K562 (cell line): ENCODE data around the gene PCSK2. TPM values are rescaled to one million over a fixed set of nuclear protein-coding genes. Genes with fewer than 3 reads are reported as not detected.
A peak's percentile ranks its signal among the peaks of the same experiment; 100 is the strongest.

Source experiments
- ATAC-seq: fragments of 200-7000 bp; cut with Tn5 transposase; 3 replicates; pipeline ENCODE4 v1.9.1; 2020; ENCODE audit warnings: moderate library complexity
- BruUV-seq: library from RNA; stranded (reverse); fragments of 400-500 nt; replicated peaks from 2 replicates; lab custom pipeline; 2021; lab: Mats Ljungman, UMichigan
- CTCF ChIA-PET: fragments of 300-600 bp; formaldehyde crosslinking; extraction: SDS; loops from one replicate; lab custom pipeline; 2021; ENCODE audit warnings: low intra/inter-chr PET ratio; lab: Yijun Ruan, JAX
- POLR2A ChIA-PET: fragments of 300-600, 350-650 bp; sonication (Branson Sonifier 250); formaldehyde crosslinking; extraction: SDS; loops from one replicate; lab custom pipeline; 2021; ENCODE audit warnings: antibody characterized with exemption, inconsistent platforms; lab: Yijun Ruan, JAX
- DNase-seq, 4 experiments: peaks; one replicate each; pipeline versions ENCODE4 v3.0.0 to v3.0.0-alpha.2; 2011 to 2018; ENCODE audit warnings: low spot score in 3 of 4, mixed read lengths in 3 of 4; ENCODE audit errors: extremely low read depth in 1 of 4
- FAIRE-seq: peaks from 2 replicates; lab custom pipeline; 2011; peaks lifted over from hg19 to GRCh38; lab: Jason Lieb, UNC
- H2AFZ ChIP-seq: 2 replicates; pipeline ENCODE4 v1.6.0; 2011; ENCODE audit warnings: low read depth, low read length, control low read depth, inconsistent platforms
- H3K27ac ChIP-seq: fragments of 200-600 bp; 3 replicates; pipeline ENCODE4 v1.8.0; 2011; ENCODE audit warnings: low read depth, mild to moderate bottlenecking, control low read depth, inconsistent platforms, low read length, moderate library complexity, mixed read lengths; ENCODE audit errors: extremely low read depth
- H3K27me3 ChIP-seq, 2 experiments: fragments of 300-600 bp in 1 of 2; 2 replicates in 1 of 2; 3 replicates in 1 of 2; pipeline versions ENCODE4 v1.6.0 to v1.8.0; 2011; ENCODE audit warnings: inconsistent platforms in 2 of 2, low read length in 2 of 2, mild to moderate bottlenecking in 1 of 2, mixed read lengths in 1 of 2, moderate library complexity in 1 of 2; ENCODE audit not compliant: control insufficient read depth in 2 of 2, insufficient read depth in 2 of 2
- H3K36me3 ChIP-seq: fragments of 300-600 bp; 3 replicates; pipeline ENCODE4 v1.8.0; 2011; ENCODE audit warnings: mild to moderate bottlenecking, low read length, inconsistent platforms; ENCODE audit not compliant: control insufficient read depth, insufficient read depth
- H3K4me1 ChIP-seq, 2 experiments: fragments of 200-600 bp in 1 of 2; replicated peaks in 1 of 2; 2 replicates in 1 of 2; 3 replicates in 1 of 2; pipeline versions ENCODE4 v1.5.1 to v1.8.0; 2011; ENCODE audit warnings: inconsistent platforms in 2 of 2, low read length in 2 of 2, mild to moderate bottlenecking in 1 of 2, mixed read lengths in 1 of 2, moderate library complexity in 1 of 2; ENCODE audit not compliant: control insufficient read depth in 2 of 2, insufficient read depth in 2 of 2
- H3K4me2 ChIP-seq: 2 replicates; pipeline ENCODE4 v1.6.1; 2011; ENCODE audit warnings: low read length, control low read depth, inconsistent platforms, mixed read lengths; ENCODE audit not compliant: insufficient read depth
- H3K4me3 ChIP-seq: fragments of 200-600 bp; sonication (generic), shearing (Covaris generic); 2 replicates; pipeline ENCODE4 v1.5.1; 2016; ENCODE audit warnings: control low read depth, inconsistent platforms
- H3K79me2 ChIP-seq: fragments of 200-600 bp; 3 replicates; pipeline ENCODE4 v1.8.0; 2011; ENCODE audit warnings: low read length, inconsistent platforms; ENCODE audit not compliant: control insufficient read depth, insufficient read depth
- H3K9ac ChIP-seq, 2 experiments: 2 replicates each; pipeline versions ENCODE4 v1.6.0 to v1.6.1; 2011; ENCODE audit warnings: low read depth in 2 of 2, low read length in 2 of 2, control low read depth in 1 of 2, inconsistent platforms in 1 of 2, mild to moderate bottlenecking in 1 of 2, mixed read lengths in 1 of 2; ENCODE audit not compliant: insufficient read depth in 1 of 2
- H3K9me1 ChIP-seq: one replicate; pipeline ENCODE4 v1.6.0; 2011; ENCODE audit warnings: inconsistent platforms, mild to moderate bottlenecking, low read length, moderate library complexity; ENCODE audit not compliant: control insufficient read depth, insufficient read depth
- H3K9me3 ChIP-seq: replicated peaks from 2 replicates; pipeline ENCODE4 v1.5.1; 2011; ENCODE audit warnings: low read depth, low read length, inconsistent platforms; ENCODE audit not compliant: control insufficient read depth, insufficient read depth
- H4K20me1 ChIP-seq: replicated peaks from 2 replicates; pipeline ENCODE4 v1.6.1; 2011; ENCODE audit warnings: low read length, inconsistent platforms, mixed read lengths; ENCODE audit not compliant: control insufficient read depth, insufficient read depth
- NRF1 ChIP-seq, 2 experiments: fragments of 450-650 bp; IDR thresholded peaks in 1 of 2; conservative IDR thresholded peaks in 1 of 2; 2 replicates each; pipeline ENCODE4 v1.6.1; 2014; ENCODE audit warnings: mild to moderate bottlenecking in 2 of 2
- ZBTB5 ChIP-seq: fragments of 450-650 bp; IDR thresholded peaks from 2 replicates; pipeline ENCODE4 v1.6.1; 2017; ENCODE audit warnings: antibody characterized with exemption
- WGBS: fragments of 100-300 bp; shearing (Covaris generic); methylation state at CpG from one replicate; pipeline ENCODE4 v1.1.6; 2016; ENCODE audit warnings: low coverage, mixed read lengths; ENCODE audit not compliant: insufficient coverage; ENCODE audit errors: missing lambda C conversion rate; 5-methylcytosine and 5-hydroxymethylcytosine counted together
- in situ Hi-C: fragments of 300-500 bp; cut with MboI; formaldehyde crosslinking; loops from 4 replicates; pipeline ENCODE4 v1.15.0; 2018; ENCODE audit warnings: inconsistent platforms, mixed read lengths
- intact Hi-C: fragments of 100-400 bp; cut with micrococcal nuclease; formaldehyde crosslinking; loops from 2 replicates; pipeline ENCODE4 v1.14.2; 2022
- polyA plus RNA-seq, 8 experiments: library from polyadenylated mRNA; depleted of rRNA in 4 of 8; stranded (reverse) in 5 of 8; unstranded in 3 of 8; fragments of >200 nt; fragmentation: Nextera tagmentation in 2 of 8; fragmentation: Illumina TruSeq in 1 of 8; extraction: Ambion mirVana in 2 of 8; extraction: Trizol in 1 of 8; gene quantifications; 2 replicates each; pipeline versions ENCODE4 v1.2.1 to v1.2.3, GENCODE V29; 2011 to 2014; ENCODE audit warnings: inconsistent platforms in 1 of 8, missing spikeins in 1 of 8
- total RNA-seq, 7 experiments: library from RNA; depleted of rRNA in 6 of 7; stranded (reverse); fragments of >200 nt in 6 of 7; fragmentation: Illumina TruSeq in 2 of 7; extraction: Trizol in 2 of 7; gene quantifications; 2 replicates each; pipeline versions ENCODE4 v1.2.1 to v1.2.3, GENCODE V29; 2011 to 2021; ENCODE audit warnings: low replicate concordance in 1 of 7
- TF ChIP-seq, protein P1 (sequence below): fragments of 250-450 bp; sonication (Bioruptor Pico); IDR thresholded peaks from 2 replicates; pipeline ENCODE4 v1.8.0; 2021; ENCODE audit warnings: moderate library complexity, mild to moderate bottlenecking, inconsistent platforms

PCSK2 gene
- total and polyA plus RNA-seq, 9 of the 15 experiments (the other 6 are each of a cell fraction or from before 2014, with no cell fraction given): 0.04 to 0.07 (median 0.05) TPM; not detected in 6

- Histone ChIP-seq H3K9ac (no peak overlapping the region), H2AFZ (no peak overlapping the region), H3K9me1 (no peaks in the 10 kb centered on the region), H3K36me3 (no peaks in the 10 kb centered on the region), H3K79me2 (no peaks in the 10 kb centered on the region), H3K4me2 (no peak overlapping the region), H3K4me1 (peaks cover 0 to 4% of the 10 kb centered on the region in 2 experiments; a peak in 2 of 5 replicates), H3K9me3 (no peaks in the 10 kb centered on the region), H3K4me3 (no peak overlapping the region), H3K27ac (no peak overlapping the region), H4K20me1 (no peaks in the 10 kb centered on the region), H3K27me3 (peaks cover 0 to 15% of the 10 kb centered on the region in 2 experiments; a peak in 3 of 5 replicates)
- no TSS peak for BruUV-seq
- intact Hi-C loops (no loop called here), in situ Hi-C loops (no loop called here)
- TF ChIP-seq, protein P1, sequence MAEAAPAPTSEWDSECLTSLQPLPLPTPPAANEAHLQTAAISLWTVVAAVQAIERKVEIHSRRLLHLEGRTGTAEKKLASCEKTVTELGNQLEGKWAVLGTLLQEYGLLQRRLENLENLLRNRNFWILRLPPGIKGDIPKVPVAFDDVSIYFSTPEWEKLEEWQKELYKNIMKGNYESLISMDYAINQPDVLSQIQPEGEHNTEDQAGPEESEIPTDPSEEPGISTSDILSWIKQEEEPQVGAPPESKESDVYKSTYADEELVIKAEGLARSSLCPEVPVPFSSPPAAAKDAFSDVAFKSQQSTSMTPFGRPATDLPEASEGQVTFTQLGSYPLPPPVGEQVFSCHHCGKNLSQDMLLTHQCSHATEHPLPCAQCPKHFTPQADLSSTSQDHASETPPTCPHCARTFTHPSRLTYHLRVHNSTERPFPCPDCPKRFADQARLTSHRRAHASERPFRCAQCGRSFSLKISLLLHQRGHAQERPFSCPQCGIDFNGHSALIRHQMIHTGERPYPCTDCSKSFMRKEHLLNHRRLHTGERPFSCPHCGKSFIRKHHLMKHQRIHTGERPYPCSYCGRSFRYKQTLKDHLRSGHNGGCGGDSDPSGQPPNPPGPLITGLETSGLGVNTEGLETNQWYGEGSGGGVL (CRISPR knock-in tag): no peak
- TF ChIP-seq ZBTB5: no peak
- 0 out of 4 replicates have a peak, but pooled peaks of 1 of the 2 experiments have one; percentile 11 for TF ChIP-seq NRF1 (conservative IDR thresholded peaks at IDR 0.05 in 1 of 2, IDR thresholded peaks at IDR 0.05 in 1 of 2)
- ChIA-PET CTCF (no interaction called here), POLR2A (no interaction called here)
- DNase-seq: peak in 2 of 4 experiments; percentile 8 to 28
- 0% methylated on average over 1 of the region's 2 CpGs for WGBS
- peak; percentile 76 for ATAC-seq
- no peak for FAIRE-seq
Observed at GRCh38 chr20:17449031-17449430, 222.2 kb downstream of the PCSK2 start.
